ENCODE measurements around the gene INHBB. TPM values are rescaled to one million over a fixed set of nuclear protein-coding genes. Genes with fewer than 3 reads are reported as not detected.
A peak's percentile ranks its signal among the peaks of the same experiment; 100 is the strongest.

INHBB gene
- total RNA-seq, 4 donors from 2014 or later, result 0.31 to 8.4 (median 3.4) TPM

DNA sequence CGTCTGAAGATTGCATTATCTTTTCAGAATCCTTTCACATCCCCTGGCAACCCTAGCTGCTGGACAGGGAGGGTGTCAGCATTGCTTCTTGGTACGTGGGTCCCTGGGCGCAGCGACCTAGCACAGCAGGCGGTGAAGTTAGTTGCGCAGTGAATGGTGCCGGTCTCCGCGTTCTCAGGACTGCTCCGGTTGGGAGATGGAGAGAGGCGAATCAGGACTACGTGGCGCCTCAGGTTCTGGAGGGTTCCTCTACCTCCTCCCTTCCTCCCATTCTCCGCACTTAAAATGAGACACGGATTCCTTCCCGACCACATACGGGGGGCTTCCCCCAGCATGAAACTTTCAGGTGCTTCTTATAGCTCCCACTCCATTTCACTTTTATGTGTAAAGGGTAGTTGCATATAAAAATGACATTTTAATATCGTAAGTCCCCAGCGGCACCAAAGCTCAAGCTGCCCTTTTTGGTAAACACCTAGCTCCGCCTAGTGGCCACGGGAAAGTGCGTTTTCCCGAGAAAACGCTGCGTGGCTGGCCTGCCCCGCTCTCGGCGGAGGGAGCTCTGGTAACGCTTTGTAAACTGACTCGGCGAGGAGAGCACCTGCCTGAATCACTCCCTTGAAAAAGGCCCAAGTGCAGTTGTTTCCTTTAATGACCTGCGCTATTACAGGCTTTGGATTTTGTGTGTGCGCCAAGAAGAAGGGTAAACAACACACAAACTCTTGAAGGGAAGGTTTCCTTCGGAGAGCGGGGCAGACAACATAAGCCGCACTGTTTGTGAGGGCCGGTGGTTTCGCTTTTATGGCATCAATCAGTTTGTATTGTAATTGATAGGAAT is 32.9 kb upstream of the INHBB start:
- peak overlapping the region in 3 of 4 donors; percentile 50 to 61 (median 53) for H3K27ac ChIP-seq
- no peaks in the 10 kb centered on the region for H3K27me3 ChIP-seq
- H3K4me3 ChIP-seq, result peak overlapping the region; percentile 2 to 43
- peak; percentile 87 for ATAC-seq
- H3K9me3 ChIP-seq, result no peaks in the 10 kb centered on the region
- H3K36me3 ChIP-seq, result no peaks in the 10 kb centered on the region
- TF ChIP-seq, protein P1, sequence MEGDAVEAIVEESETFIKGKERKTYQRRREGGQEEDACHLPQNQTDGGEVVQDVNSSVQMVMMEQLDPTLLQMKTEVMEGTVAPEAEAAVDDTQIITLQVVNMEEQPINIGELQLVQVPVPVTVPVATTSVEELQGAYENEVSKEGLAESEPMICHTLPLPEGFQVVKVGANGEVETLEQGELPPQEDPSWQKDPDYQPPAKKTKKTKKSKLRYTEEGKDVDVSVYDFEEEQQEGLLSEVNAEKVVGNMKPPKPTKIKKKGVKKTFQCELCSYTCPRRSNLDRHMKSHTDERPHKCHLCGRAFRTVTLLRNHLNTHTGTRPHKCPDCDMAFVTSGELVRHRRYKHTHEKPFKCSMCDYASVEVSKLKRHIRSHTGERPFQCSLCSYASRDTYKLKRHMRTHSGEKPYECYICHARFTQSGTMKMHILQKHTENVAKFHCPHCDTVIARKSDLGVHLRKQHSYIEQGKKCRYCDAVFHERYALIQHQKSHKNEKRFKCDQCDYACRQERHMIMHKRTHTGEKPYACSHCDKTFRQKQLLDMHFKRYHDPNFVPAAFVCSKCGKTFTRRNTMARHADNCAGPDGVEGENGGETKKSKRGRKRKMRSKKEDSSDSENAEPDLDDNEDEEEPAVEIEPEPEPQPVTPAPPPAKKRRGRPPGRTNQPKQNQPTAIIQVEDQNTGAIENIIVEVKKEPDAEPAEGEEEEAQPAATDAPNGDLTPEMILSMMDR (IDR thresholded peaks at IDR 0.05), result peak in 2 of 4 experiments; percentile 85 to 91
- TF ChIP-seq POLR2AphosphoS5 (IDR thresholded peaks at IDR 0.05) (peak; percentile 24), POLR2A (IDR thresholded peaks at IDR 0.05) (no peak), EP300 (IDR thresholded peaks at IDR 0.05) (no peak)
- H3K4me1 ChIP-seq, result peaks cover 0 to 19% (median 0%) of the 10 kb centered on the region in 3 donors
- WGBS, 2 donors (ENCODE audit: low coverage in 1 of 2), result 0 to 7% methylated on average over 10 to 28 of the region's 38 CpGs

DNA sequence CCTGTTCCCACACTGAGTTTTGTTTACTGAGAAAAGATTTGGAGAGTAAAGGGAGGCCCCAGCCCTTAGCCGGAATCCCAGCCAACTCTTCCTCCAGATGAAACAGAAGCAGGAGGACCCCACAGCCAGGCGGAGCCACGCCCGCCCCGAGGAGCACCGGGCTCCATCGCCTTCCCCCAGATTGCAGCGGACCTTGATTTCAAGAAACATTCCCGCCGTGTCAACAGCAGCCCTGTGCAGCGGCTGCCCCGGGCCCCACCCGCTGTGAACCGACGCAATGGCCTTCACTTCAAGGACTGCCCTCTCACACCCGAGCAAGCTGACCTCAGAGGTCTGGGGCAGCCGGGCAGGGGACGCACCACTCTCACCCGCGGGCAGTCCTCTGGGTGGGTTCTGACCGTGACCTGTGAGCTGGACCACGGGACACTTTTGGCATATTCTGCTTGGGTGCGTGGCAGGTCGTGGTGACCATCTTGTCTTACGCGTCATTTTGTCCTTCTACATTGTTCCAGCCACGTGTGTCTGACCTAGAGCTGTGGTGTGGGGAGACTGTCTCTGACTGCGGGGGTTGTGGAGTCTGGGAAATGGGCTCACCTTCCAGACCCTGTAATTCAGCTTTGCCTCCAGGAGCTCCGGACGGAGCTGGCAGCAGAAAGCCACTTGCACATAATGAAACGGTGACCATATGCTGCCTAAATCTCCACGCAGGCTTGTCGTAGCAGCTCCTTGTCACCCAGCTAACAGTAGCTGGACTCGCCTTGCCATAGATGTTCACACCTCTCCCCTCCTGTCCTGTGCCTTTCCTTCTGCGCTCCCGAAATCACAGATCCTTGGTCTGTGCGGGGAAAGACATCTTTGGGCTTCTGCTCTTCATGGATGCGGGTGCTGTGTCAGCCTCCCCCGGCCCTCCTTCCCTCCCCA is 32.0 kb upstream of the INHBB start:
- Histone ChIP-seq H3K9me3 (no peaks in the 10 kb centered on the region), H3K27me3 (no peaks in the 10 kb centered on the region), H3K36me3 (no peaks in the 10 kb centered on the region), H3K4me3 (peak overlapping the region; percentile 2 to 43), H3K4me1 (peaks cover 0 to 24% (median 6%) of the 10 kb centered on the region in 3 donors), H3K27ac (peak overlapping the region in 2 of 4 donors; percentile 50 to 61)
- ATAC-seq, result peak; percentile 11
- 80 to 91% methylated on average over 7 to 11 of the region's 39 CpGs for WGBS, 2 donors (ENCODE audit: low coverage in 1 of 2)
- no peak for TF ChIP-seq EP300 (IDR thresholded peaks at IDR 0.05)
- no peak for TF ChIP-seq POLR2A (IDR thresholded peaks at IDR 0.05)
- TF ChIP-seq, protein P1 (IDR thresholded peaks at IDR 0.05), result no peak
- TF ChIP-seq POLR2AphosphoS5 (IDR thresholded peaks at IDR 0.05), result no peak

DNA sequence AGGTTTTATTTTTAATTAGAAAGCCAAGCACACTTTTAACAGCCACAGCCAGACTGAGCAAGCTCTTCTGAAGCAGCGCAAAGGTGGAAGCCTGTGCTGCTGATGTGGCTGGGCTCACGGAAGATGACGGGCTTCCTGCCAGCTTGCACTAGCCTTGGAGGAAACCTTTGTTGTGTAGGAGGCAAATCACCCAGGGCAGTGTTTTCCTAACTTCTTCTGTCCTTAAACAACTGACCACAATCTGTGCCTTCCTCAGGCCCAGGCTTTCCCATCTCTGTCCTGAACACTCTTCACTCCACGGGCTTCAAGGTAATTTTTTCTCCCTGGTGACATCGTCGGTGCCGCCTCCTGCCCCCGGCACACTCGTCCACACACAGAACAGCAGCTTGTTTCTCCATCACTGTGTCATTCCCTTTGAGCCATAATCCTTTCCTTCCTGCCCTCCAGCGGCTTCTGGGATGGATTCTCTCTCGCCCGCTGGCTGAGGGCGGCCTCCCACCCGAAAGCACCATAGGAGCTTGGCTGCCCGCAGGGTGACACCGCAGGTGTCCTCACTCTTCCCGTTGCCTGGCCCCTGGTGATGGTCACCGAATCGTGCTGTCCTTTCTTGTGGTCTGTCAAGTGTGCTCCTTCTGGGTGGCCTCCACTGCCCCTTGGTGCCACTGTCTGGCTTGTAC is 31.1 kb upstream of the INHBB start:
- Histone ChIP-seq H3K4me1 (peaks cover 0 to 32% (median 8%) of the 10 kb centered on the region in 3 donors), H3K9me3 (no peaks in the 10 kb centered on the region), H3K36me3 (no peaks in the 10 kb centered on the region), H3K27ac (no peak overlapping the region), H3K4me3 (no peak overlapping the region), H3K27me3 (no peaks in the 10 kb centered on the region)
- 68 to 77% methylated on average over 3 to 8 of the region's 19 CpGs for WGBS, 2 donors (ENCODE audit: low coverage in 1 of 2)
- TF ChIP-seq, protein P1 (IDR thresholded peaks at IDR 0.05), result no peak
- TF ChIP-seq POLR2A (IDR thresholded peaks at IDR 0.05) (no peak), EP300 (IDR thresholded peaks at IDR 0.05) (no peak), POLR2AphosphoS5 (IDR thresholded peaks at IDR 0.05) (no peak)
- no peak for ATAC-seq

DNA sequence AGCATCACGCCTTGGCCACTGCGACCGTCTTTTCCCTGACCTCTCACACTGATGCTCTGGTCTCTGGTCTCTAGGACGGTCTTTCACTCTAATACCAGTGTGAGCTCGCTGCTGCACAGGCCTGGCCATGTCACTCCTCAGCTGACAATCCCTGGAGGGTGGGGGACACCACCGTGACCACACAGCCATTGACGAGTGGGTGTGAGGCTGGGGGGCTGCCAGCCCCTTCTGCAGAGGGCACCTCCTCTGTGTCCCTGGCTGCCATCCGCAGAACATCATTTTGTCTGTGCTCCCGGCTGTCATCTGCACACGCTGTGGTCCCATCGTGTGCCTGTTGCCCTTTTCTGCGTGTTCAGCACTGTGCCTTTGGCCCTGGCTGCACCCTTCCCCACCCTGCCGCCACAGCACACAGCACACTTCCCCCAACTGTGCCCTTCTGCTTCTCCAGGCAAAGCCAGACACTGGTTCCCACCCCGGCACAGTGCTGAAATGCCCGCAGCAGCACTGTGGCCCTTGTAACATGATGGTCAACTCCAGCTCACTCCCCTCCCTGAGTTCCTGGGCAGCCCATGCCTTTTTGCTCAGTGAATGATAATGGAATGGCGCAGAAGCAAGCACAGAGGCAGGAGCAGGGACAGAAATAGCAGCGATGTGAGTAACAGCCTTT is 30.4 kb upstream of the INHBB start:
- Histone ChIP-seq H3K9me3 (no peaks in the 10 kb centered on the region), H3K4me1 (peaks cover 0 to 32% (median 8%) of the 10 kb centered on the region in 3 donors), H3K27me3 (no peaks in the 10 kb centered on the region), H3K4me3 (no peak overlapping the region), H3K36me3 (no peaks in the 10 kb centered on the region), H3K27ac (no peak overlapping the region)
- TF ChIP-seq POLR2A (IDR thresholded peaks at IDR 0.05) (no peak), POLR2AphosphoS5 (IDR thresholded peaks at IDR 0.05) (no peak), EP300 (IDR thresholded peaks at IDR 0.05) (no peak)
- TF ChIP-seq, protein P1 (IDR thresholded peaks at IDR 0.05), result no peak
- WGBS, 2 donors (ENCODE audit: low coverage in 1 of 2), result 94 to 100% methylated on average over 2 to 15 of the region's 17 CpGs
- ATAC-seq, result no peak
